Endodermal cell (in vitro differentiated cells): ENCODE measurements around the gene ICAM3. TPM values are rescaled to one million over a fixed set of nuclear protein-coding genes. Genes with fewer than 3 reads are reported as not detected.

ENCODE experiments used
- DNase-seq: peaks from one replicate; pipeline ENCODE4 v3.0.0-alpha.2; 2017
- H3K27ac ChIP-seq: 2 replicates; pipeline ENCODE4 v1.5.1; 2013; ENCODE audit warnings: mild to moderate bottlenecking, low read depth, low read length, moderate library complexity
- H3K27me3 ChIP-seq: 2 replicates; pipeline ENCODE4 v1.6.1; 2013; ENCODE audit warnings: mild to moderate bottlenecking, low read length, moderate library complexity; ENCODE audit not compliant: insufficient read depth, control insufficient read depth, poor library complexity, severe bottlenecking
- H3K36me3 ChIP-seq: 2 replicates; pipeline ENCODE4 v1.7.0; 2013; ENCODE audit warnings: mild to moderate bottlenecking, low read length, moderate library complexity; ENCODE audit not compliant: control insufficient read depth, insufficient read depth
- H3K4me1 ChIP-seq: one replicate; pipeline ENCODE4 v1.7.0; 2013; ENCODE audit warnings: low read length; ENCODE audit not compliant: control insufficient read depth, insufficient read depth
- H3K4me3 ChIP-seq: 2 replicates; pipeline ENCODE4 v1.5.1; 2013; ENCODE audit warnings: mild to moderate bottlenecking, low read length, moderate library complexity
- H3K9ac ChIP-seq: 2 replicates; pipeline ENCODE4 v1.6.1; 2013; ENCODE audit warnings: mild to moderate bottlenecking, low read length, moderate library complexity; ENCODE audit not compliant: poor library complexity, severe bottlenecking; ENCODE audit errors: extremely low read depth
- H3K9me3 ChIP-seq: 2 replicates; pipeline ENCODE4 v1.6.1; 2013; ENCODE audit warnings: mild to moderate bottlenecking, low read length, moderate library complexity; ENCODE audit not compliant: control insufficient read depth
- H3K27ac Mint-ChIP-seq: 2 replicates; pipeline ENCODE4 v1.8.0; 2020; ENCODE audit warnings: mixed read lengths
- H3K27me3 Mint-ChIP-seq: 2 replicates; pipeline ENCODE4 v1.8.0; 2021; ENCODE audit warnings: mild to moderate bottlenecking, mixed read lengths; ENCODE audit not compliant: insufficient read depth
- H3K36me3 Mint-ChIP-seq: 2 replicates; pipeline ENCODE4 v1.8.0; 2020; ENCODE audit warnings: low read depth, mixed read lengths
- H3K4me1 Mint-ChIP-seq: 2 replicates; pipeline ENCODE4 v1.8.0; 2020; ENCODE audit warnings: mixed read lengths
- H3K4me3 Mint-ChIP-seq: 2 replicates; pipeline ENCODE4 v1.8.0; 2020; ENCODE audit warnings: mild to moderate bottlenecking, moderate library complexity, mixed read lengths
- H3K9me3 Mint-ChIP-seq: 2 replicates; pipeline ENCODE4 v1.8.0; 2020; ENCODE audit warnings: mild to moderate bottlenecking, mixed read lengths
- CTCF ChIP-seq: fragments of 200-600 bp; sonication (generic); conservative IDR thresholded peaks from 2 replicates; pipeline ENCODE4 v1.5.0; 2021; ENCODE audit warnings: antibody characterized with exemption, mild to moderate bottlenecking
- WGBS, 2 experiments: methylation state at CpG; one replicate each; pipeline versions ENCODE4 v1.1.5 to v1.1.7; 2013; ENCODE audit warnings: missing lambda C conversion rate in 2 of 2, mixed read lengths in 1 of 2; ENCODE audit not compliant: insufficient coverage in 1 of 2, insufficient read length in 1 of 2; 5-methylcytosine and 5-hydroxymethylcytosine counted together
- total RNA-seq, 2 donors: library from RNA; stranded (reverse); fragmentation: NEBNext Ultra II Directional in 1 of 2; extraction: Animal tissue kit (Norgen Biotek cat#: 25700) in 1 of 2; gene quantifications; 2 replicates in 1 of 2; 3 replicates in 1 of 2; pipeline ENCODE4 v1.2.1, GENCODE V29; 2021

ICAM3 gene
- total RNA-seq, 2 donors from 2014 or later: 2.7 to 13.7 TPM

- no peak for DNase-seq
- no peaks in the 10 kb centered on the region for H3K4me1 Mint-ChIP-seq
- no peak for TF ChIP-seq CTCF
- H3K9me3 Mint-ChIP-seq: no peaks in the 10 kb centered on the region
- H3K9ac ChIP-seq: no peak overlapping the region
- H3K4me3 Mint-ChIP-seq: no peak overlapping the region
- no peaks in the 10 kb centered on the region for H3K27me3 ChIP-seq
- H3K36me3 ChIP-seq: peaks cover 46% of the 10 kb centered on the region
- H3K9me3 ChIP-seq: no peaks in the 10 kb centered on the region
- WGBS, 2 experiments: 92 to 97% methylated on average over 9 to 11 of the region's 11 CpGs
- H3K4me3 ChIP-seq: no peak overlapping the region
- no peaks in the 10 kb centered on the region for H3K27me3 Mint-ChIP-seq
- no peak overlapping the region for H3K27ac Mint-ChIP-seq
- no peak overlapping the region for H3K27ac ChIP-seq
- peaks cover 35% of the 10 kb centered on the region for H3K36me3 Mint-ChIP-seq
- no peaks in the 10 kb centered on the region for H3K4me1 ChIP-seq
Observed at GRCh38 chr19:10321417-10321797, 18.0 kb downstream of the ICAM3 start.

- Mint-ChIP-seq H3K27me3 (no peaks in the 10 kb centered on the region), H3K4me1 (peaks cover 6% of the 10 kb centered on the region), H3K4me3 (no peak overlapping the region), H3K9me3 (no peaks in the 10 kb centered on the region), H3K27ac (no peak overlapping the region), H3K36me3 (peaks cover 39% of the 10 kb centered on the region)
- no peak for TF ChIP-seq CTCF
- no peaks in the 10 kb centered on the region for H3K27me3 ChIP-seq
- no peaks in the 10 kb centered on the region for H3K9me3 ChIP-seq
- no peak for DNase-seq
- no peak overlapping the region for H3K9ac ChIP-seq
- H3K36me3 ChIP-seq: peaks cover 45% of the 10 kb centered on the region
- no peak overlapping the region for H3K4me3 ChIP-seq
- H3K27ac ChIP-seq: no peak overlapping the region
- 89 to 95% methylated on average over 9 to 32 of the region's 32 CpGs for WGBS, 2 experiments
- no peaks in the 10 kb centered on the region for H3K4me1 ChIP-seq
Observed at GRCh38 chr19:10320602-10321416, 18.6 kb downstream of the ICAM3 start.

GRCh38 chr19:10318807-10319682 is 20.4 kb downstream of the ICAM3 start:
- Mint-ChIP-seq H3K4me1 (peaks cover 14% of the 10 kb centered on the region), H3K27ac (no peak overlapping the region), H3K36me3 (peaks cover 27% of the 10 kb centered on the region), H3K27me3 (no peaks in the 10 kb centered on the region), H3K9me3 (no peaks in the 10 kb centered on the region), H3K4me3 (no peak overlapping the region)
- Histone ChIP-seq H3K27me3 (no peaks in the 10 kb centered on the region), H3K27ac (no peak overlapping the region), H3K4me1 (no peaks in the 10 kb centered on the region), H3K4me3 (no peak overlapping the region), H3K9ac (no peak overlapping the region), H3K9me3 (no peaks in the 10 kb centered on the region), H3K36me3 (peaks cover 45% of the 10 kb centered on the region)
- 88 to 90% methylated on average over 7 to 13 of the region's 13 CpGs for WGBS, 2 experiments
- TF ChIP-seq CTCF: no peak
- no peak for DNase-seq
